HFFc6 (cell line): ENCODE data around the gene TRIM2. TPM values are rescaled to one million over a fixed set of nuclear protein-coding genes. Genes with fewer than 3 reads are reported as not detected.
A peak's percentile ranks its signal among the peaks of the same experiment; 100 is the strongest.

Experiments
- DNase-seq: peaks from one replicate; pipeline ENCODE4 v3.0.0-alpha.2; 2018
- H3K27ac Mint-ChIP-seq: 2 replicates; pipeline ENCODE4 v1.8.0; 2020; ENCODE audit warnings: mild to moderate bottlenecking, mixed read lengths
- H3K27me3 Mint-ChIP-seq: 2 replicates; pipeline ENCODE4 v1.8.0; 2021; ENCODE audit warnings: mild to moderate bottlenecking, moderate library complexity, mixed read lengths; ENCODE audit not compliant: insufficient read depth
- H3K36me3 Mint-ChIP-seq: 2 replicates; pipeline ENCODE4 v1.8.0; 2021; ENCODE audit warnings: low read depth, mixed read lengths
- H3K4me1 Mint-ChIP-seq: 2 replicates; pipeline ENCODE4 v1.8.0; 2020; ENCODE audit warnings: low read depth, mixed read lengths
- H3K4me3 Mint-ChIP-seq: 2 replicates; pipeline ENCODE4 v1.8.0; 2020; ENCODE audit warnings: mild to moderate bottlenecking, moderate library complexity, mixed read lengths
- H3K9me3 Mint-ChIP-seq: 2 replicates; pipeline ENCODE4 v1.8.0; 2020; ENCODE audit warnings: mild to moderate bottlenecking, mixed read lengths
- total RNA-seq, 6 experiments: library from RNA; stranded (reverse); fragmentation: NEBNext Ultra II Directional; extraction: Animal tissue kit (Norgen Biotek cat#: 25700); gene quantifications; 2 replicates in 1 of 6; 3 replicates in 5 of 6; pipeline ENCODE4 v1.2.3, GENCODE V29; 2021
- TF ChIP-seq, protein P1 (sequence below): fragments of 200-600 bp; sonication (generic); IDR thresholded peaks from 2 replicates; pipeline ENCODE4 v1.5.0; 2021; ENCODE audit warnings: antibody characterized with exemption, mild to moderate bottlenecking

TRIM2 gene
- total RNA-seq, 6 experiments from 2014 or later = 32.3 to 39.6 (median 34.9) TPM

DNA sequence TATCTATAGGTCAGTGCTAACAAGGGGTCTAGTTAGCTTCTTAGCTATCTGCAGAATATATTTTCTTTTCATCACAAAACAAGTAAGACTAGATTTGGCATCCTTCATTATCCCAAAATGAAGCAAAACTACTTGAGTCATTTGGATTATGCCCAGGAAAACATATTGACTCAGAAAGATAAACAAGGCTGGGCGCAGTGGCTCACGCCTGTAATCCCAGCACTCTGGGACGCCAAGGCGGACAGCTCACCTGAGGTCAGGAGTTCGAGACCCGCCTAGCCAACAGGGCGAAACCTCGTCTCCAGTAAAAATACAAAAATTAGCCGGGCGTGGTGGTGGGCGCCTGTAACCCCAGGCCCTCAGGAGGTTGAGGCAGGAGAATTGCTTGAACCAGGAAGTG lies 122.3 kb downstream of the TRIM2 start:
- peaks cover 10% of the 10 kb centered on the region for H3K36me3 Mint-ChIP-seq
- no peaks in the 10 kb centered on the region for H3K9me3 Mint-ChIP-seq
- no peak for DNase-seq
- H3K27me3 Mint-ChIP-seq = no peaks in the 10 kb centered on the region
- TF ChIP-seq, protein P1, sequence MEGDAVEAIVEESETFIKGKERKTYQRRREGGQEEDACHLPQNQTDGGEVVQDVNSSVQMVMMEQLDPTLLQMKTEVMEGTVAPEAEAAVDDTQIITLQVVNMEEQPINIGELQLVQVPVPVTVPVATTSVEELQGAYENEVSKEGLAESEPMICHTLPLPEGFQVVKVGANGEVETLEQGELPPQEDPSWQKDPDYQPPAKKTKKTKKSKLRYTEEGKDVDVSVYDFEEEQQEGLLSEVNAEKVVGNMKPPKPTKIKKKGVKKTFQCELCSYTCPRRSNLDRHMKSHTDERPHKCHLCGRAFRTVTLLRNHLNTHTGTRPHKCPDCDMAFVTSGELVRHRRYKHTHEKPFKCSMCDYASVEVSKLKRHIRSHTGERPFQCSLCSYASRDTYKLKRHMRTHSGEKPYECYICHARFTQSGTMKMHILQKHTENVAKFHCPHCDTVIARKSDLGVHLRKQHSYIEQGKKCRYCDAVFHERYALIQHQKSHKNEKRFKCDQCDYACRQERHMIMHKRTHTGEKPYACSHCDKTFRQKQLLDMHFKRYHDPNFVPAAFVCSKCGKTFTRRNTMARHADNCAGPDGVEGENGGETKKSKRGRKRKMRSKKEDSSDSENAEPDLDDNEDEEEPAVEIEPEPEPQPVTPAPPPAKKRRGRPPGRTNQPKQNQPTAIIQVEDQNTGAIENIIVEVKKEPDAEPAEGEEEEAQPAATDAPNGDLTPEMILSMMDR = no peak
- no peak overlapping the region for H3K27ac Mint-ChIP-seq
- H3K4me1 Mint-ChIP-seq = peaks cover 4% of the 10 kb centered on the region; the same call in 1 of the 2 replicates
- H3K4me3 Mint-ChIP-seq = no peak overlapping the region

DNA sequence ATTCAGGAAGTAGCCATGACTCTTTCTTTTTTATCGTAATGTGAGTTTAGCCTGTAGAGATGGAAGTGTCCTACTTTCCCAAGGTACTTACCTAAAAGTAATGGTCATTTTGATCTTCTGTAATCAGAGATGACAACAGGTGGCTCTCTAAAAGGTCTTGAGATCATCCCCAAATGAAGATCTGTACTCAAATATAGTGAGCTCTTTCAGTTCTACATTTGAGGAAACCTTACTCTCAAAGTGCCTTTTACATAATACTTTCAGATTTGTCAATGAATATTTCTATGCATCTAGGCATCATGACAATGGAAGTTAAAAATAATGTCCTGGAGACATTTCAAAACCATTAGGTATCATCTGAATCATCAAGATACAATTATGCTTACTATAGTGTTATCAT lies 123.0 kb downstream of the TRIM2 start:
- Mint-ChIP-seq H3K27ac (no peak overlapping the region), H3K4me1 (peaks cover 10% of the 10 kb centered on the region; the same call in 1 of the 2 replicates), H3K27me3 (no peaks in the 10 kb centered on the region), H3K36me3 (peaks cover 16% of the 10 kb centered on the region), H3K9me3 (no peaks in the 10 kb centered on the region), H3K4me3 (no peak overlapping the region)
- no peak for DNase-seq
- TF ChIP-seq, protein P1 = no peak

DNA sequence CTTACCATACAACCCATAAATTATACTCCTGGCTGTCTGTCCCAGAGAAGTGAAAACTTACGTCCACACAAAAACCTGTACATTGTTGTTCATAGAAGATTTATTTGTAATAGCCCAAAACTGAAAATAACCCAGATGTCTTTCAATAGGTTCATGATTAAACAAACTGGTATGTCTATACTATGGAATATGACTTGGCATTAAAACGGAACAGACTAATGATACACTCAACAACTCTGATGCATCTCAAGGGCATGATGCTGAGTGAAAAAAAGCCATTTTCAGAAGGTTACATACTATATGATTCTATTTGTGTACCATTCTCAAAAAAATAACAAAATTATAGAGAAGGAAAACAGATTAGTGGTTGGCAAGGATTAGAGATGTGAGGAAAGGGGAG lies 128.7 kb downstream of the TRIM2 start:
- TF ChIP-seq, protein P1 = no peak
- peaks cover 40% of the 10 kb centered on the region for H3K4me1 Mint-ChIP-seq
- DNase-seq = peak; percentile 18
- peaks cover 24% of the 10 kb centered on the region for H3K36me3 Mint-ChIP-seq
- H3K9me3 Mint-ChIP-seq = no peaks in the 10 kb centered on the region
- peak overlapping the region; percentile 23 for H3K27ac Mint-ChIP-seq
- H3K27me3 Mint-ChIP-seq = no peaks in the 10 kb centered on the region
- no peak overlapping the region for H3K4me3 Mint-ChIP-seq

DNA sequence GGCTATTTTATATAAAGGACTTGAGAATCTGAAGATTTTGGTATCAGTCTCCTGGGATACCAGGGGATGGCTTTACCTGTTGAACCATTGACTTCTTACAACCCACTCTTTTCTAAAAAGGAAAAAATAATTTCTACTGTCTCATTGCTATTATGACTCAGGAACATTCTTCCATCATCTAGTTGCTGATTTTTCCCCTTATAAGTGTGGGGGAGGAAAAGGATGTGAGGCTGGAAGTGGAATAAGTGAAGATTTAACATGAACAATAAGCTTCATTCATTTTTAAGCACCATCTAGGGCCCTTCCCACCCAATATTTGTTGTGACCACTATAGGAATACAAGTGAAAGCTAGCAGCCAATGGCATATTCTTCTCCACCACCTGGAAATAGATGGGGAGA lies 129.6 kb downstream of the TRIM2 start:
- Mint-ChIP-seq H3K36me3 (peaks cover 24% of the 10 kb centered on the region), H3K4me3 (no peak overlapping the region), H3K27me3 (no peaks in the 10 kb centered on the region), H3K4me1 (peaks cover 40% of the 10 kb centered on the region), H3K9me3 (no peaks in the 10 kb centered on the region), H3K27ac (peak overlapping the region; percentile 51; the same call in 1 of the 2 replicates)
- no peak for DNase-seq
- TF ChIP-seq, protein P1 = no peak

DNA sequence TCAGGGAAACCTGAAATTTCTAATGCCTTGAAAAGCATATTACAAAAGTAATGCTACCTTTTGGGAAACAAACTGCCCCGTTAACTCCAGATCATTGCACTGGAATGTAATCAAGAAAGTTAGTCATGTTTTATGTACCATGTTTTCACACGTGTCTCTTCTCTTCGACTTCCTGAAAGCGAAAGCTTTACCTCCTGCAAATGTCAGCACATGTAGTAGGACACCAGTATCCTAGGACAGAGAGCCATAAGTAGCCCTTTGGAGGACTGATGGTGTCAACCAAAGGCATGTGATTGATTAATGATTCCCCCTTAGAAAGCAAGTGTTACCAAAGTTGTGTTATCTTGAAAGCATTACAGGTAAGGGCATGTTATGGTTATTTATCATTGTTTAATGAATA lies 131.4 kb downstream of the TRIM2 start:
- peak overlapping the region; percentile 14; the same call in 1 of the 2 replicates for H3K4me3 Mint-ChIP-seq
- no peak for DNase-seq
- H3K4me1 Mint-ChIP-seq = peaks cover 41% of the 10 kb centered on the region
- TF ChIP-seq, protein P1 = no peak
- no peaks in the 10 kb centered on the region for H3K27me3 Mint-ChIP-seq
- no peaks in the 10 kb centered on the region for H3K9me3 Mint-ChIP-seq
- peaks cover 17% of the 10 kb centered on the region for H3K36me3 Mint-ChIP-seq
- peak overlapping the region; percentile 1; the same call in 1 of the 2 replicates for H3K27ac Mint-ChIP-seq

DNA sequence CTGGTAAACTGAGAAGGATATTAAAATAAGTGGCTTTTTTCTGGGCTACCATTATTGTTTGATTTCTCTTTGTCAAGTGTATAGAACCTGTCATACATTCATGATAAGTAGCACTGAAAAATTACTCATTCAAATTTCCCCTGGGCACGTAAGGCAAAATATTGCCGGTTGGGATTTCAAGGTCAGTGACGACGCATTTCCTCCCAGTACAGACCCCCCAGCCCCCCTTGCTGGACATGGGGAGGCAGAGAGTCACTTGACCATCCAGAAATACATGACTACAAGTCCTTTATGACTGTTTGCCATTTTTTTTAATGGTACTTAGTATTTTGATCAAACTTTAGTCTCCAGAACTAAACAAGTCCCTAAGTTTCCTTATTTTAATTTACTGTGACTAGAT lies 133.4 kb downstream of the TRIM2 start:
- H3K9me3 Mint-ChIP-seq = no peaks in the 10 kb centered on the region
- TF ChIP-seq, protein P1 = no peak
- no peak overlapping the region for H3K27ac Mint-ChIP-seq
- H3K27me3 Mint-ChIP-seq = no peaks in the 10 kb centered on the region
- DNase-seq = no peak
- H3K36me3 Mint-ChIP-seq = peaks cover 8% of the 10 kb centered on the region; the same call in 1 of the 2 replicates
- peaks cover 52% of the 10 kb centered on the region for H3K4me1 Mint-ChIP-seq
- H3K4me3 Mint-ChIP-seq = no peak overlapping the region
